HG03064 (cell line): ENCODE measurements around the gene SPAG6.

ENCODE experiments used
- ATAC-seq: cut with Tn5 transposase; IDR thresholded peaks from one replicate; pipeline ENCODE4 v1.9.1; 2021; ENCODE audit warnings: low read depth; ENCODE audit not compliant: unreplicated experiment

SPAG6 gene

GRCh38 chr10:22427890-22428571, 82.7 kb downstream of the SPAG6 start:
- no peak for ATAC-seq

GRCh38 chr10:22429146-22429545, 83.8 kb downstream of the SPAG6 start:
- ATAC-seq = no peak

GRCh38 chr10:22429981-22430421, 84.7 kb downstream of the SPAG6 start:
- no peak for ATAC-seq

GRCh38 chr10:22433875-22434274, 88.6 kb downstream of the SPAG6 start:
- no peak for ATAC-seq

GRCh38 chr10:22434521-22434920, 89.2 kb downstream of the SPAG6 start:
- ATAC-seq = no peak

GRCh38 chr10:22435650-22436049, 90.4 kb downstream of the SPAG6 start:
- no peak for ATAC-seq

GRCh38 chr10:22436526-22436892, 91.2 kb downstream of the SPAG6 start:
- ATAC-seq = peak; percentile 44

GRCh38 chr10:22436893-22437619, 91.8 kb downstream of the SPAG6 start:
- ATAC-seq = peak; percentile 75

GRCh38 chr10:22437620-22438588, 92.6 kb downstream of the SPAG6 start:
- ATAC-seq = peak; percentile 34

- no peak for ATAC-seq
These were observed 93.4 kb downstream of the SPAG6 start for GRCh38 chr10:22438711-22439110.

- no peak for ATAC-seq
These were observed 96.8 kb downstream of the SPAG6 start for GRCh38 chr10:22442063-22442462.

- no peak for ATAC-seq
These were observed 97.2 kb downstream of the SPAG6 start for GRCh38 chr10:22442468-22442867.

- no peak for ATAC-seq
These were observed 98.0 kb downstream of the SPAG6 start for GRCh38 chr10:22443175-22443901.

- no peak for ATAC-seq
These were observed 99.0 kb downstream of the SPAG6 start for GRCh38 chr10:22444219-22444788.

GRCh38 chr10:22445495-22445894, 100.2 kb downstream of the SPAG6 start:
- no peak for ATAC-seq

GRCh38 chr10:22447068-22447467, 101.8 kb downstream of the SPAG6 start:
- no peak for ATAC-seq

- no peak for ATAC-seq
These were observed 106.0 kb downstream of the SPAG6 start for GRCh38 chr10:22451346-22451745.

GRCh38 chr10:22453320-22453719, 108.0 kb downstream of the SPAG6 start:
- ATAC-seq = no peak

- no peak for ATAC-seq
These were observed 108.8 kb downstream of the SPAG6 start for GRCh38 chr10:22453948-22454591.

- ATAC-seq = no peak
These were observed 109.3 kb downstream of the SPAG6 start for GRCh38 chr10:22454634-22455033.
